K562 (cell line): ENCODE results near the gene COL1A1. TPM values are rescaled to one million over a fixed set of nuclear protein-coding genes. Genes with fewer than 3 reads are reported as not detected.

Source experiments
- BCLAF1 ChIP-seq, 2 experiments: fragments of 450-650 bp in 1 of 2; IDR thresholded peaks; 2 replicates each; pipeline ENCODE4 v1.6.1; 2011 to 2017; ENCODE audit warnings: low read depth in 2 of 2, antibody characterized with exemption in 1 of 2, borderline replicate concordance in 1 of 2, low read length in 1 of 2, mild to moderate bottlenecking in 1 of 2, mixed read lengths in 1 of 2; ENCODE audit not compliant: control insufficient read depth in 1 of 2
- BRF2 ChIP-seq: IDR thresholded peaks from 3 replicates; pipeline ENCODE4 v1.6.1; 2011; ENCODE audit warnings: borderline replicate concordance, mild to moderate bottlenecking; ENCODE audit not compliant: insufficient read length, insufficient read depth
- CCNT2 ChIP-seq: IDR thresholded peaks from 2 replicates; pipeline ENCODE4 v1.6.1; 2011; ENCODE audit warnings: borderline replicate concordance, low read depth, mild to moderate bottlenecking, moderate library complexity, mixed read lengths, low read length; ENCODE audit not compliant: insufficient read length; ENCODE audit errors: extremely low read depth
- CEBPZ ChIP-seq: fragments of 150-350 bp; IDR thresholded peaks from 2 replicates; pipeline ENCODE4 v1.6.1; 2014; ENCODE audit warnings: low read depth, mild to moderate bottlenecking, low read length, borderline replicate concordance
- HIVEP1 ChIP-seq: fragments of 250-450 bp; sonication (Bioruptor Pico); IDR thresholded peaks from 2 replicates; pipeline ENCODE4 v1.4.0; 2020; ENCODE audit warnings: mild to moderate bottlenecking
- PPARD ChIP-seq: fragments of 250-450 bp; sonication (Bioruptor Pico); IDR thresholded peaks from 2 replicates; pipeline ENCODE4 v1.8.0; 2022; ENCODE audit warnings: inconsistent platforms, mild to moderate bottlenecking, moderate library complexity
- RNF219 ChIP-seq: fragments of 250-450 bp; sonication (Bioruptor Pico); IDR thresholded peaks from 2 replicates; pipeline ENCODE4 v1.5.0; 2022; ENCODE audit warnings: mild to moderate bottlenecking
- TAF7 ChIP-seq: fragments of 450-650 bp; IDR thresholded peaks from 2 replicates; pipeline ENCODE4 v1.6.1; 2016; ENCODE audit warnings: missing genetic modification characterization, missing compliant biosample characterization
- TAL1 ChIP-seq: fragments of 450-650 bp; IDR thresholded peaks from 2 replicates; pipeline ENCODE4 v1.6.1; 2016; ENCODE audit warnings: mild to moderate bottlenecking
- polyA plus RNA-seq, 8 experiments: library from polyadenylated mRNA; depleted of rRNA in 4 of 8; stranded (reverse) in 5 of 8; unstranded in 3 of 8; fragments of >200 nt; fragmentation: Nextera tagmentation in 2 of 8; fragmentation: Illumina TruSeq in 1 of 8; extraction: Ambion mirVana in 2 of 8; extraction: Trizol in 1 of 8; gene quantifications; 2 replicates each; pipeline versions ENCODE4 v1.2.1 to v1.2.3, GENCODE V29; 2011 to 2014; ENCODE audit warnings: inconsistent platforms in 1 of 8, missing spikeins in 1 of 8
- total RNA-seq, 7 experiments: library from RNA; depleted of rRNA in 6 of 7; stranded (reverse); fragments of >200 nt in 6 of 7; fragmentation: Illumina TruSeq in 2 of 7; extraction: Trizol in 2 of 7; gene quantifications; 2 replicates each; pipeline versions ENCODE4 v1.2.1 to v1.2.3, GENCODE V29; 2011 to 2021; ENCODE audit warnings: low replicate concordance in 1 of 7

COL1A1 gene
- total and polyA plus RNA-seq, 9 of the 15 experiments (the other 6 are each of a cell fraction or from before 2014, with no cell fraction given): 0.04 to 3.4 (median 0.18) TPM

GRCh38 chr17:50192618-50193291 lies 8.7 kb downstream of the COL1A1 start (continued):
- TF ChIP-seq BCLAF1 (IDR thresholded peaks at IDR 0.05; ENCODE audit: borderline replicate concordance in 1 of 2, control insufficient read depth in 1 of 2, low read depth in 2 of 2, low read length in 1 of 2): no peak
- TF ChIP-seq TAL1: no peak
- TF ChIP-seq PPARD (CRISPR knock-in tag): no peak
- no peak for TF ChIP-seq BRF2
- TF ChIP-seq CEBPZ: no peak
- TF ChIP-seq CCNT2: no peak
- TF ChIP-seq HIVEP1: no peak
- TF ChIP-seq TAF7: no peak
- TF ChIP-seq RNF219 (CRISPR knock-in tag): no peak
- TF ChIP-seq, all 486 proteins: peak for 0
